ENCODE data around the gene PKM. TPM values are rescaled to one million over a fixed set of nuclear protein-coding genes. Genes with fewer than 3 reads are reported as not detected.

Gene PKM
- total and polyA plus RNA-seq, 2 donors (not counting 3 experiments of a cell fraction or from before 2014, with no cell fraction given) = 689 to 968 TPM

DNA sequence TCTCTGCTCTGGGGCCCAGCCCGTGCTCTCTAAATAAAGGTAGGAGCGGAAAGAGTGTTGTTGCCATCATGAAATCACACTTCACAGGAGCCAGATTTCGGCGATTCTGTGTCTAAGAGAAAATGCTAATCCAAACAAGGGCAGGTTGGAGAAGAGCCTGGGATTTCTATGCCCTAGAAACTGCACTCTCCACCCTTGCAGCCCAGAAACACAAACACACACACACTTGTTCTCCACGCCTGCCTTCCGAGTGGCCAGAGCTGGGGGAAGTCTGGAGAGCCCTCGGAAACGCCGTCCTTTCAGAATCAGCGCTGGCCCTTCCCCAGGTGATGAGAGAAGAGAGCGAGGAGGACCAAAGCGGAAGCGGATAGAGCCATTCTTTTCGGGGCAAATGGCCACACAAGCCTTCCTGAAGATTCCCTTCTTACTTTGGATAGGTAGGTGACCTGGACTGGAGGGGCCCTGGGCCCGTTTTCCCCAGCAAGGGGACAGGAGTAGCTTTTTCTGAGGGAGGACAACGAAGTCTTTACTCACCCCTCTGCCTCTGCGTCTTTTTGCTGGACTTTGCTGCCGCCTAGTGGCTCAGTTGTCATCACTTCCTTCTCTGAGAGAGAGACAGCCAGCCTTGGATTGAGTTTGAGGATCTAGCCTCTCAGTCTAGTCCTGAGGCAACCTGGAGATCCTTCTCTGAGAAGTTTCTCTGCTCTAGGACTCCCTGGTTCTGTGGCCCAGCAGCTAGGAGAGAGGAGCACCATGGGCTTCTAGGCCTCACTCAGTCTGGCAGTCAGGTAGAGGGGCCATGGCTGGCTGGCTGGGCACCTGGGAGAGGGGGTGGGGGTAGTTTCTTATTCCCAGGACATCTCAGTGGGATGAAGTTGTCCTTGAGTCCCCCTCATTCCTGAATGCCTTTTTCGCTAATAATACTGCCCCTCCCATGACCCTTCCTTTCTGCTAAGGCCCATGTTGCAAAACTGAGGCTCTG, 75.1 kb downstream of the PKM start:
- Histone ChIP-seq H2AFZ (ENCODE audit: low read depth, low read length) (peak overlapping the region; percentile 73), H3K27me3 (ENCODE audit: control insufficient read depth in 2 of 2, insufficient read depth in 2 of 2, low read length in 2 of 2) (no peaks in the 10 kb centered on the region), H3K36me3 (ENCODE audit: control insufficient read depth in 2 of 2, extremely low read depth in 1 of 2, insufficient read depth in 2 of 2, low read length in 2 of 2) (no peaks in the 10 kb centered on the region), H3K9ac (replicated peaks; ENCODE audit: extremely low read depth, insufficient read depth, low read length) (no peak overlapping the region), H3K9me3 (replicated peaks; ENCODE audit: control insufficient read depth, insufficient read depth, low read length) (no peaks in the 10 kb centered on the region), H4K20me1 (replicated peaks; ENCODE audit: control insufficient read depth, extremely low read depth, insufficient read depth, low read length) (no peaks in the 10 kb centered on the region), H3K9me1 (replicated peaks; ENCODE audit: control insufficient read depth, extremely low read depth, insufficient read depth, low read length) (no peaks in the 10 kb centered on the region), H3K4me2 (ENCODE audit: insufficient read depth, low read length) (peak overlapping the region; percentile 73), H3K27ac (ENCODE audit: insufficient read depth, low read depth, low read length) (no peak overlapping the region), H3K4me1 (ENCODE audit: control insufficient read depth, extremely low read depth, insufficient read depth, low read length) (peaks cover 20% of the 10 kb centered on the region), H3K4me3 (replicated peaks in 1 of 3; ENCODE audit: insufficient read depth in 1 of 3, low read depth in 1 of 3, low read length in 3 of 3) (peak overlapping the region in 2 of 3 experiments; percentile 36 to 54), H3K79me2 (ENCODE audit: control insufficient read depth, insufficient read depth, low read length) (no peaks in the 10 kb centered on the region)
- FAIRE-seq = peak; percentile 98
- peak; percentile 83 for DNase-seq (ENCODE audit: low read depth, low spot score)
- intact Hi-C loops (cut with micrococcal nuclease) (loop anchor here (1.0 to 5.0 kb wide), 8 partner anchors 38 to 769 kb away; partner anchors contain the start of genes MYO9A and SENP8), dilution Hi-C loops (cut with MboI; ENCODE audit: extremely low pct_ligation_motif_present, low sequenced_read_pairs) (no loop called here)
- ChIA-PET POLR2A (interaction anchor here (0.8 kb wide), 1 partner anchor 412 kb away, joined by 4 read pairs; no protein-coding TSS in a partner anchor), CTCF (interaction anchor here (0.6 to 4.2 kb wide), 55 partner anchors 9 to 1177 kb away, joined by 3 to 131 read pairs (median 4); partner anchors contain the start of genes GRAMD2A, MYO9A and SENP8)
- no TSS peak for BruUV-seq (replicated peaks)
- no peak for TF ChIP-seq GATA2 (IDR thresholded peaks at IDR 0.05; ENCODE audit: insufficient read depth, insufficient read length, low read depth, low read length)
- TF ChIP-seq, protein P1, sequence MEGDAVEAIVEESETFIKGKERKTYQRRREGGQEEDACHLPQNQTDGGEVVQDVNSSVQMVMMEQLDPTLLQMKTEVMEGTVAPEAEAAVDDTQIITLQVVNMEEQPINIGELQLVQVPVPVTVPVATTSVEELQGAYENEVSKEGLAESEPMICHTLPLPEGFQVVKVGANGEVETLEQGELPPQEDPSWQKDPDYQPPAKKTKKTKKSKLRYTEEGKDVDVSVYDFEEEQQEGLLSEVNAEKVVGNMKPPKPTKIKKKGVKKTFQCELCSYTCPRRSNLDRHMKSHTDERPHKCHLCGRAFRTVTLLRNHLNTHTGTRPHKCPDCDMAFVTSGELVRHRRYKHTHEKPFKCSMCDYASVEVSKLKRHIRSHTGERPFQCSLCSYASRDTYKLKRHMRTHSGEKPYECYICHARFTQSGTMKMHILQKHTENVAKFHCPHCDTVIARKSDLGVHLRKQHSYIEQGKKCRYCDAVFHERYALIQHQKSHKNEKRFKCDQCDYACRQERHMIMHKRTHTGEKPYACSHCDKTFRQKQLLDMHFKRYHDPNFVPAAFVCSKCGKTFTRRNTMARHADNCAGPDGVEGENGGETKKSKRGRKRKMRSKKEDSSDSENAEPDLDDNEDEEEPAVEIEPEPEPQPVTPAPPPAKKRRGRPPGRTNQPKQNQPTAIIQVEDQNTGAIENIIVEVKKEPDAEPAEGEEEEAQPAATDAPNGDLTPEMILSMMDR (IDR thresholded peaks at IDR 0.05; ENCODE audit: extremely low read depth in 1 of 2, insufficient read depth in 1 of 2, low read depth in 1 of 2, low read length in 2 of 2) = peak; percentile 80 to 92
